Loucy (cell line): ENCODE data around the gene TAF12.
A peak's percentile ranks its signal among the peaks of the same experiment; 100 is the strongest.

ENCODE experiments used
- H2AFZ ChIP-seq: fragments of 200-600 bp; sonication (generic); 2 replicates; pipeline ENCODE4 v1.6.0; 2016; ENCODE audit warnings: antibody characterized with exemption, mild to moderate bottlenecking, low read length, moderate library complexity
- H3F3A ChIP-seq: fragments of 200-600 bp; 2 replicates; pipeline ENCODE4 v1.6.0; 2016; ENCODE audit warnings: antibody characterized with exemption, low read depth, mild to moderate bottlenecking
- H3K27me3 ChIP-seq: fragments of 200-600 bp; sonication (generic); 2 replicates; pipeline ENCODE4 v1.6.1; 2014; ENCODE audit warnings: low read length, mild to moderate bottlenecking; ENCODE audit not compliant: insufficient read depth, poor library complexity, severe bottlenecking
- H3K36me3 ChIP-seq: fragments of 200-600 bp; sonication (generic); 2 replicates; pipeline ENCODE4 v1.6.1; 2016; ENCODE audit warnings: low read length; ENCODE audit not compliant: insufficient read depth
- H3K4me1 ChIP-seq: fragments of 200-600 bp; sonication (generic); 2 replicates; pipeline ENCODE4 v1.5.1; 2014; ENCODE audit warnings: low read length, mild to moderate bottlenecking; ENCODE audit not compliant: insufficient read depth, poor library complexity, severe bottlenecking
- H3K4me2 ChIP-seq: fragments of 200-600 bp; sonication (generic); 2 replicates; pipeline ENCODE4 v1.6.0; 2014; ENCODE audit warnings: antibody characterized with exemption, low read length, low read depth, mild to moderate bottlenecking; ENCODE audit not compliant: poor library complexity, severe bottlenecking
- H3K4me3 ChIP-seq: fragments of 200-600 bp; sonication (generic); 2 replicates; pipeline ENCODE4 v1.5.1; 2014; ENCODE audit warnings: low read length, mild to moderate bottlenecking, mixed read lengths; ENCODE audit not compliant: poor library complexity, severe bottlenecking
- H3K79me2 ChIP-seq: fragments of 200-600 bp; sonication (generic); 2 replicates; pipeline ENCODE4 v1.6.1; 2014; ENCODE audit warnings: low read length; ENCODE audit not compliant: insufficient read depth
- H3K9ac ChIP-seq: fragments of 200-600 bp; sonication (generic); 2 replicates; pipeline ENCODE4 v1.6.0; 2014; ENCODE audit warnings: mild to moderate bottlenecking, low read depth, low read length, moderate library complexity; ENCODE audit not compliant: poor library complexity, severe bottlenecking
- H3K9me2 ChIP-seq: fragments of 200-600 bp; sonication (generic); replicated peaks from 2 replicates; pipeline ENCODE4 v1.6.1; 2016; ENCODE audit warnings: low read depth, low read length, mixed read lengths
- H3K9me3 ChIP-seq: fragments of 200-600 bp; sonication (generic); 2 replicates; pipeline ENCODE4 v1.6.1; 2014; ENCODE audit warnings: mild to moderate bottlenecking, antibody characterized with exemption, low read length, low read depth; ENCODE audit not compliant: insufficient read depth
- H4K20me1 ChIP-seq: fragments of 200-600 bp; sonication (generic); 2 replicates; pipeline ENCODE4 v1.6.0; 2014; ENCODE audit warnings: antibody characterized with exemption, low read length, mild to moderate bottlenecking; ENCODE audit not compliant: insufficient read depth, poor library complexity, severe bottlenecking
- EZH2phosphoT487 ChIP-seq: fragments of 200-600 bp; IDR thresholded peaks from 2 replicates; pipeline ENCODE4 v1.6.1; 2018; ENCODE audit warnings: antibody characterized with exemption, mild to moderate bottlenecking, moderate library complexity, borderline replicate concordance
- TF ChIP-seq, protein P1 (sequence below): fragments of 200-600 bp; sonication (generic); conservative IDR thresholded peaks from 2 replicates; pipeline ENCODE4 v1.5.1; 2014; ENCODE audit warnings: mild to moderate bottlenecking, antibody characterized with exemption, low read length

TAF12 gene

DNA sequence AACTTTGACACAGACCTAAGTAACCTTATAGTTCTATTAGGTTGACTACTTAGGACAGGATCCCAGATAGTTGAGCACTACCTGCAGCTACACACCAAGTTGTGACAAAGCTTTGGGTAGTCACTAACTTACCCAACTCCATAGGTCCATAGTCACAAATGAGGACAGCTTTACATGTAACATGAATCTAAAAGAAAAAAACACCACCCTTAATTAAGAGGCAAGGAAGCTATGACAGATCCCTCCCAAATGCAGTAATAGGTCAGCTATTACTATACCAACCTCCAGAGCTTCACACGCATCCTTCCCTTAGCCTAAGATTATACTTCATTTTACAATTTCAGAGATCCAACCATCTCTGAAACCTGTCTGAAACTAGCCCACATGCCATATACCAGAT, 63.5 kb downstream of the TAF12 start:
- no peaks in the 10 kb centered on the region for H3K9me3 ChIP-seq
- peaks cover 35% of the 10 kb centered on the region for H3K36me3 ChIP-seq
- H3K9me2 ChIP-seq: no peaks in the 10 kb centered on the region
- H2AFZ ChIP-seq: no peak overlapping the region
- H3K9ac ChIP-seq: peak overlapping the region; percentile 95
- H3K27me3 ChIP-seq: peaks cover 4% of the 10 kb centered on the region
- peak overlapping the region; percentile 93 for H3K4me2 ChIP-seq
- peak overlapping the region; percentile 91 for H3K4me3 ChIP-seq
- H3K4me1 ChIP-seq: peaks cover 22% of the 10 kb centered on the region
- peaks cover 43% of the 10 kb centered on the region for H4K20me1 ChIP-seq
- TF ChIP-seq EZH2phosphoT487: no peak
- TF ChIP-seq, protein P1, sequence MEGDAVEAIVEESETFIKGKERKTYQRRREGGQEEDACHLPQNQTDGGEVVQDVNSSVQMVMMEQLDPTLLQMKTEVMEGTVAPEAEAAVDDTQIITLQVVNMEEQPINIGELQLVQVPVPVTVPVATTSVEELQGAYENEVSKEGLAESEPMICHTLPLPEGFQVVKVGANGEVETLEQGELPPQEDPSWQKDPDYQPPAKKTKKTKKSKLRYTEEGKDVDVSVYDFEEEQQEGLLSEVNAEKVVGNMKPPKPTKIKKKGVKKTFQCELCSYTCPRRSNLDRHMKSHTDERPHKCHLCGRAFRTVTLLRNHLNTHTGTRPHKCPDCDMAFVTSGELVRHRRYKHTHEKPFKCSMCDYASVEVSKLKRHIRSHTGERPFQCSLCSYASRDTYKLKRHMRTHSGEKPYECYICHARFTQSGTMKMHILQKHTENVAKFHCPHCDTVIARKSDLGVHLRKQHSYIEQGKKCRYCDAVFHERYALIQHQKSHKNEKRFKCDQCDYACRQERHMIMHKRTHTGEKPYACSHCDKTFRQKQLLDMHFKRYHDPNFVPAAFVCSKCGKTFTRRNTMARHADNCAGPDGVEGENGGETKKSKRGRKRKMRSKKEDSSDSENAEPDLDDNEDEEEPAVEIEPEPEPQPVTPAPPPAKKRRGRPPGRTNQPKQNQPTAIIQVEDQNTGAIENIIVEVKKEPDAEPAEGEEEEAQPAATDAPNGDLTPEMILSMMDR: no peak
- H3K79me2 ChIP-seq: peaks cover 51% of the 10 kb centered on the region
- H3F3A ChIP-seq: peaks cover 10% of the 10 kb centered on the region; the same call in 1 of the 2 replicates

DNA sequence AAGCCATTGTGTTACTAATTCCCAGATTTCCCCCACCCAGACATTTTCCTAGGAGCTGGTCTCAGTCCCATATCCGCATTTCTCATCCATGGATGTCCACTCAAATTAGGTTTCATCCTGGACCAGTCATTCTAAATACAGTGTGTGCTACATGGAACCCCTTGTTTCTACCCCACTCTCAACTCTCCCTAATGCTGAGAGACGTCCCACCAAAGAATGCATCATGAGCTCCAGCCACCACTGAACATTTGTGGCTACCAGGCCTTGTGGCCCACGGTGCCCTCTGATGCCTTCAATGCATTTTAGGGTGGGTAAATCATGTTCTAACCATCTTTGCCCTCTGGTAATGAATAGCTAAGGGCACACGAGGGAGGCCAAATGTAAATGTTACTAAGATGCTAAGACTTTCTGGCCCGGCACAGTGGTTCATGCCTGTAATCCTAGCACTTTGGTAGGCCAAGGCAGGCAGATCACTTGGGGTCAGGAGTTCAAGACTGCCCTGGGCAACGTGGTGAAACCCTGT, 64.1 kb downstream of the TAF12 start:
- peaks cover 22% of the 10 kb centered on the region for H3K4me1 ChIP-seq
- H3K9ac ChIP-seq: peak overlapping the region; percentile 95
- H3K36me3 ChIP-seq: peaks cover 35% of the 10 kb centered on the region
- H3K4me3 ChIP-seq: peak overlapping the region; percentile 91
- TF ChIP-seq, protein P1: no peak
- no peak for TF ChIP-seq EZH2phosphoT487
- peaks cover 10% of the 10 kb centered on the region; the same call in 1 of the 2 replicates for H3F3A ChIP-seq
- H4K20me1 ChIP-seq: peaks cover 43% of the 10 kb centered on the region
- H3K79me2 ChIP-seq: peaks cover 51% of the 10 kb centered on the region
- H3K4me2 ChIP-seq: peak overlapping the region; percentile 93
- H3K9me2 ChIP-seq: no peaks in the 10 kb centered on the region
- peaks cover 4% of the 10 kb centered on the region for H3K27me3 ChIP-seq
- no peaks in the 10 kb centered on the region for H3K9me3 ChIP-seq
- no peak overlapping the region for H2AFZ ChIP-seq

DNA sequence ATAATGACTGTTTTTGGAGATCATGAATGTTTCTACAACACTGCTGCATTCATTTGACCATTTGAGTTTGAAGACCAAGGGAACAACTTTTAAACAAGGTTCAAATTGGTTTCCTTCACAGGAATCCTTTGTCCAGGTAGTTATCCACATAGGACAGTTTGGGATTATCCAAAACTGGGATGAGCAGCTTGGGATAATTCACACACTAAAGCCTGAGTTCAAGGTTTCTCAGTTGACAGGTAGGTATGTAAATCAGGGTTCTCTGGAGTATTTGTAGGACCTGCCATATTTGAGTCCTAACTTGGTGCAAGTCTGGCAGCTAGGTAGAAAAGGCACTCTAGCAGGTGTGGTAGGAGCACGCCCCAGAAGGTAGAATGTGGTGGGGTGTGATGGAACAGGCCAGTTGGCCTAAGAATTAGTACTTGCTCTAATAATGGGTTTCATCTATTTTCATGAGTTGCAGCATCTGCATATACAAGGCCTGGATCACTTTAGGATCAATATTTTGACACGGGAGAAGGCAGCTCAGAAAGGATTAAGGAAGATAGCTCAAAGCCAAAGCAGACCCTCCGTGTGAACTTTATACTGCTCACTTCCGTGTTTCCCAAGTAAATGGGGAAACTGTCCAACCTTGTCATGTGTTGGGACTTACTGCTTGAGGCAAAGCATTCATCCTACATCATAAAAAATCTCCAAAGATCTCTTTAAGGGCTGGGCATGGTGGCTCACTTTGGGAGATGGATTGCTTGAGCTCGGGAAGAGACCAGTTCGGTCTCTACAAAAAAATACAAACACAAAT, 64.9 kb downstream of the TAF12 start:
- H4K20me1 ChIP-seq: peaks cover 43% of the 10 kb centered on the region
- H3K4me3 ChIP-seq: peak overlapping the region; percentile 91
- H3K79me2 ChIP-seq: peaks cover 51% of the 10 kb centered on the region
- H3K4me1 ChIP-seq: peaks cover 22% of the 10 kb centered on the region
- H3F3A ChIP-seq: peaks cover 10% of the 10 kb centered on the region; the same call in 1 of the 2 replicates
- peaks cover 4% of the 10 kb centered on the region for H3K27me3 ChIP-seq
- H3K4me2 ChIP-seq: peak overlapping the region; percentile 93
- H3K9ac ChIP-seq: no peak overlapping the region
- peaks cover 35% of the 10 kb centered on the region for H3K36me3 ChIP-seq
- TF ChIP-seq, protein P1: no peak
- no peak for TF ChIP-seq EZH2phosphoT487
- H3K9me2 ChIP-seq: no peaks in the 10 kb centered on the region
- no peak overlapping the region for H2AFZ ChIP-seq
- H3K9me3 ChIP-seq: no peaks in the 10 kb centered on the region
